Measurements from ENCODE around the gene KRT3. TPM values are rescaled to one million over a fixed set of nuclear protein-coding genes. Genes with fewer than 3 reads are reported as not detected.

The KRT3 gene
- total and polyA plus RNA-seq, 9 of the 15 experiments (the other 6 are each of a cell fraction or from before 2014, with no cell fraction given) = not detected

GRCh38 chr12:52789637-52790426, 6.1 kb downstream of the KRT3 start (continued):
- no peak for TF ChIP-seq ZNF280A (IDR thresholded peaks at IDR 0.05; ENCODE audit: low read depth, partially characterized antibody)
- no peak for TF ChIP-seq MEF2D (tag; conservative IDR thresholded peaks at IDR 0.05; ENCODE audit: low read depth)
- peak; percentile 35; the same call in 1 of the 2 replicates for TF ChIP-seq REST (IDR thresholded peaks at IDR 0.05; ENCODE audit: borderline replicate concordance)
- TF ChIP-seq REST (CRISPR knock-in tag; IDR thresholded peaks at IDR 0.05; ENCODE audit: low read depth) = no peak
- peak; percentile 63 for TF ChIP-seq TCF3 (CRISPR knock-in tag; IDR thresholded peaks at IDR 0.05)
- TF ChIP-seq ZNF444 (CRISPR knock-in tag; IDR thresholded peaks at IDR 0.05) = no peak
- TF ChIP-seq HINFP (tag; conservative IDR thresholded peaks at IDR 0.05; ENCODE audit: low read depth) = no peak
- no peak for TF ChIP-seq ZNF398 (CRISPR knock-in tag; IDR thresholded peaks at IDR 0.05)
- TF ChIP-seq ELF2 (CRISPR knock-in tag; IDR thresholded peaks at IDR 0.05) = no peak
- no peak for TF ChIP-seq ZNF584 (CRISPR knock-in tag; IDR thresholded peaks at IDR 0.05; ENCODE audit: low read depth)
- TF ChIP-seq CTBP1 (IDR thresholded peaks at IDR 0.05; ENCODE audit: borderline replicate concordance) = peak; percentile 84; the same call in 1 of the 2 replicates
- peak; percentile 81 for TF ChIP-seq HMGN3 (IDR thresholded peaks at IDR 0.05; ENCODE audit: borderline replicate concordance, extremely low read depth, insufficient read length, low read depth, low read length)
- TF ChIP-seq EWSR1 (IDR thresholded peaks at IDR 0.05; ENCODE audit: borderline replicate concordance, low read depth, partially characterized antibody) = no peak
